OCI-LY1 (cell line): ENCODE data around the gene ITGA1.

ENCODE experiments used
- H2AFZ ChIP-seq: fragments of 200-600 bp; sonication (generic), shearing (Covaris generic); 2 replicates; pipeline ENCODE4 v1.6.0; 2014; ENCODE audit warnings: antibody characterized with exemption, mild to moderate bottlenecking, low read length
- H3F3A ChIP-seq: fragments of 200-600 bp; sonication (generic), shearing (Covaris generic); 2 replicates; pipeline ENCODE4 v1.6.0; 2014; ENCODE audit warnings: mild to moderate bottlenecking, antibody characterized with exemption, low read length, moderate library complexity; ENCODE audit not compliant: insufficient read depth
- H3K27ac ChIP-seq: fragments of 200-600 bp; sonication (generic); 2 replicates; pipeline ENCODE4 v1.5.1; 2014; ENCODE audit warnings: low read length, mixed run types, mild to moderate bottlenecking, low read depth; ENCODE audit not compliant: poor library complexity, severe bottlenecking
- H3K27me3 ChIP-seq: fragments of 200-600 bp; sonication (generic); 2 replicates; pipeline ENCODE4 v1.6.0; 2014; ENCODE audit warnings: antibody characterized with exemption, mild to moderate bottlenecking, low read length, moderate library complexity; ENCODE audit not compliant: insufficient read depth
- H3K36me3 ChIP-seq: fragments of 200-600 bp; sonication (generic); 2 replicates; pipeline ENCODE4 v1.6.1; 2014; ENCODE audit warnings: mild to moderate bottlenecking, antibody characterized with exemption, low read length, moderate library complexity, mixed read lengths; ENCODE audit not compliant: insufficient read depth
- H3K4me1 ChIP-seq: fragments of 200-600 bp; sonication (generic); 2 replicates; pipeline ENCODE4 v1.5.1; 2014; ENCODE audit warnings: mild to moderate bottlenecking, low read length, moderate library complexity; ENCODE audit not compliant: insufficient read depth, severe bottlenecking
- H3K4me2 ChIP-seq: fragments of 200-600 bp; sonication (generic), shearing (Covaris generic); 2 replicates; pipeline ENCODE4 v1.6.1; 2014; ENCODE audit warnings: low read length
- H3K4me3 ChIP-seq: fragments of 200-600 bp; sonication (generic); 2 replicates; pipeline ENCODE4 v1.5.1; 2014; ENCODE audit warnings: low read length, low read depth, mild to moderate bottlenecking, mixed read lengths; ENCODE audit not compliant: poor library complexity, severe bottlenecking
- H3K79me2 ChIP-seq: fragments of 200-600 bp; shearing (Covaris generic); 2 replicates; pipeline ENCODE4 v1.6.1; 2016; ENCODE audit warnings: mixed run types, low read length, mixed read lengths; ENCODE audit not compliant: insufficient read depth
- H3K9ac ChIP-seq: fragments of 200-600 bp; sonication (generic), shearing (Covaris generic); 2 replicates; pipeline ENCODE4 v1.6.1; 2014; ENCODE audit warnings: mild to moderate bottlenecking, low read length, mixed read lengths
- H3K9me2 ChIP-seq: fragments of 200-600 bp; sonication (generic), shearing (Covaris generic); 2 replicates; pipeline ENCODE4 v1.6.1; 2014; ENCODE audit warnings: low read depth, mild to moderate bottlenecking, low read length, mixed read lengths
- H3K9me3 ChIP-seq: fragments of 200-600 bp; shearing (Covaris generic); 2 replicates; pipeline ENCODE4 v1.6.1; 2014; ENCODE audit warnings: low read length, mixed read lengths
- H4K20me1 ChIP-seq: fragments of 200-600 bp; sonication (generic), shearing (Covaris generic); 2 replicates; pipeline ENCODE4 v1.6.0; 2016; ENCODE audit warnings: mild to moderate bottlenecking, low read length; ENCODE audit not compliant: insufficient read depth
- CTCF ChIP-seq: fragments of 200-600 bp; sonication (generic), shearing (Covaris generic); IDR thresholded peaks from 2 replicates; pipeline ENCODE4 v1.5.1; 2017; ENCODE audit warnings: mild to moderate bottlenecking, antibody characterized with exemption, low read length, moderate library complexity, mixed read lengths
- EZH2 ChIP-seq: fragments of 200-600 bp; sonication (generic), shearing (Covaris generic); IDR thresholded peaks from 2 replicates; pipeline ENCODE4 v1.8.0; 2017; ENCODE audit warnings: borderline replicate concordance, mixed run types, mild to moderate bottlenecking, antibody characterized with exemption, low read length, moderate library complexity, mixed read lengths

Gene ITGA1

GRCh38 chr5:52928689-52929088 lies 141.0 kb downstream of the ITGA1 start:
- H3K4me2 ChIP-seq: no peak overlapping the region
- H3K27me3 ChIP-seq: no peaks in the 10 kb centered on the region
- no peaks in the 10 kb centered on the region for H4K20me1 ChIP-seq
- no peak overlapping the region for H3K4me3 ChIP-seq
- no peak overlapping the region for H2AFZ ChIP-seq
- H3F3A ChIP-seq: no peaks in the 10 kb centered on the region
- H3K9me2 ChIP-seq: no peaks in the 10 kb centered on the region
- no peak overlapping the region for H3K9ac ChIP-seq
- H3K27ac ChIP-seq: no peak overlapping the region
- H3K79me2 ChIP-seq: no peaks in the 10 kb centered on the region
- H3K36me3 ChIP-seq: no peaks in the 10 kb centered on the region
- H3K4me1 ChIP-seq: no peaks in the 10 kb centered on the region
- no peaks in the 10 kb centered on the region for H3K9me3 ChIP-seq
- no peak for TF ChIP-seq EZH2
- no peak for TF ChIP-seq CTCF

DNA sequence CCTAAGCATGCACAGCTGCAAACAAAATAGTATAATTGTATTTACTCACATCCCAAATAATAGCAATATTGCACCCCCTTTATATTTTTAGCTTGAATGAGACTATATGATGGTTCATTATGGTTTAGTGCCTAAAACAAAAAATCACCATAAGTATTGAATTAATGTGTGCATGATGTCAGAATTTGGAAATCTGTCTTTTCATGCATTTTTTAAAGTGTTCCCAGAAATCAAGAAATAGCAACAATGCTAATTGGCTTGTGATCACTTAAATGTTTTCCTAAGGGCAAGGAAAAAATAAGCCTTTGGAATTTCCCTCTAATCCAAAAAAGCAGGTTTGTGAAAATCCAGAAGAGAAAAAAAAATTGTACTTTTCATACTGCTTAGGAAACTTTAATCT lies 150.5 kb downstream of the ITGA1 start:
- Histone ChIP-seq H3K4me3 (no peak overlapping the region), H3K4me2 (no peak overlapping the region), H3K79me2 (no peaks in the 10 kb centered on the region), H3K9ac (no peak overlapping the region), H3K9me2 (no peaks in the 10 kb centered on the region), H3K27me3 (no peaks in the 10 kb centered on the region), H3K4me1 (no peaks in the 10 kb centered on the region), H4K20me1 (no peaks in the 10 kb centered on the region), H3K36me3 (no peaks in the 10 kb centered on the region), H3F3A (no peaks in the 10 kb centered on the region), H3K9me3 (no peaks in the 10 kb centered on the region), H3K27ac (no peak overlapping the region), H2AFZ (no peak overlapping the region)
- TF ChIP-seq CTCF (no peak), EZH2 (no peak)

GRCh38 chr5:52943285-52943684 lies 155.6 kb downstream of the ITGA1 start:
- H3K9me2 ChIP-seq: no peaks in the 10 kb centered on the region
- no peak overlapping the region for H3K4me2 ChIP-seq
- H3K36me3 ChIP-seq: no peaks in the 10 kb centered on the region
- H3K79me2 ChIP-seq: no peaks in the 10 kb centered on the region
- no peaks in the 10 kb centered on the region for H3K9me3 ChIP-seq
- TF ChIP-seq EZH2 (no peak), CTCF (peak; percentile 34; the same call in 1 of the 2 replicates)
- no peak overlapping the region for H2AFZ ChIP-seq
- H4K20me1 ChIP-seq: no peaks in the 10 kb centered on the region
- H3K4me1 ChIP-seq: no peaks in the 10 kb centered on the region
- H3F3A ChIP-seq: no peaks in the 10 kb centered on the region
- H3K27ac ChIP-seq: no peak overlapping the region
- H3K4me3 ChIP-seq: no peak overlapping the region
- no peak overlapping the region for H3K9ac ChIP-seq
- no peaks in the 10 kb centered on the region for H3K27me3 ChIP-seq
